AG08395 (cell line): ENCODE results near the gene TRPV5.

Source experiments
- DNase-seq: peaks from one replicate; pipeline ENCODE4 v3.0.0; 2012; ENCODE audit warnings: mixed read lengths, low spot score

Gene TRPV5

GRCh38 chr7:142908921-142909890 is 24.3 kb downstream of the TRPV5 start:
- peak; percentile 26 for DNase-seq

- no peak for DNase-seq
Observed at GRCh38 chr7:142908290-142908689, 25.3 kb downstream of the TRPV5 start.

- no peak for DNase-seq
Observed at GRCh38 chr7:142906643-142907042, 26.9 kb downstream of the TRPV5 start.

GRCh38 chr7:142905759-142906158 is 27.8 kb downstream of the TRPV5 start:
- DNase-seq = no peak

GRCh38 chr7:142904128-142904527 is 29.4 kb downstream of the TRPV5 start:
- no peak for DNase-seq

- DNase-seq = no peak
Observed at GRCh38 chr7:142901426-142902259, 31.9 kb downstream of the TRPV5 start.

- no peak for DNase-seq
Observed at GRCh38 chr7:142899661-142900060, 33.9 kb downstream of the TRPV5 start.

GRCh38 chr7:142898377-142899170 is 35.0 kb downstream of the TRPV5 start:
- no peak for DNase-seq

- no peak for DNase-seq
Observed at GRCh38 chr7:142897691-142898090, 35.9 kb downstream of the TRPV5 start.

GRCh38 chr7:142896741-142897379 is 36.7 kb downstream of the TRPV5 start:
- DNase-seq = no peak

- DNase-seq = no peak
Observed at GRCh38 chr7:142896151-142896550, 37.4 kb downstream of the TRPV5 start.

GRCh38 chr7:142894985-142895593 is 38.5 kb downstream of the TRPV5 start:
- no peak for DNase-seq

- DNase-seq = no peak
Observed at GRCh38 chr7:142894112-142894984, 39.2 kb downstream of the TRPV5 start.

- no peak for DNase-seq
Observed at GRCh38 chr7:142892951-142893350, 40.6 kb downstream of the TRPV5 start.

GRCh38 chr7:142891490-142892082 is 42.0 kb downstream of the TRPV5 start:
- DNase-seq = no peak

GRCh38 chr7:142890874-142891485 is 42.6 kb downstream of the TRPV5 start:
- no peak for DNase-seq

GRCh38 chr7:142889816-142890215 is 43.7 kb downstream of the TRPV5 start:
- DNase-seq = no peak

- DNase-seq = no peak
Observed at GRCh38 chr7:142887282-142888015, 46.1 kb downstream of the TRPV5 start.

GRCh38 chr7:142886866-142887265 is 46.7 kb downstream of the TRPV5 start:
- DNase-seq = no peak
